ENCODE measurements around the gene VPS13C.
A peak's percentile ranks its signal among the peaks of the same experiment; 100 is the strongest.
"Not testable (repeated sequence)": the region's sequence is repeated elsewhere in the genome, so short reads cannot be mapped to it uniquely, and the experiment has no call there.

Gene VPS13C

GRCh38 chr15:62071711-62072308 lies 11.6 kb upstream of the VPS13C start:
- no peak for DNase-seq

DNA sequence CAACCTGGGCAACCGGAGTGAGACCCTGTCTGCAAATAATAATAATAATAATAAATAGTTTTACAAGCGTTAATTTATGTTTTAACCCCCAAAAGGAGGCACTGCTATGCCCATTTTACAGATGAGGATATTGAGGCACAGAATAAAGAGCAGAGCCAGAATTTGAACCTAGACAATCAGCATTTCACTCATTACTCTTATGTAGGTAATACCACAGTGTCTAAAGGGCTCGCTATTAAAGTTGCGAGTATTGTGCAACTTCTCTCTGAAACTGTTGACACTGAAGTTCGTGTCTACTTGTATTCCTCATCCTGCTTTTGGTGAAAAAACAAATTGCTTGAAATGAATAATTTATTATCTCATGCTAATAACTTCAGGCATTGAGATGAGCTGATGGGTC lies 9.3 kb upstream of the VPS13C start:
- no peak for DNase-seq

DNA sequence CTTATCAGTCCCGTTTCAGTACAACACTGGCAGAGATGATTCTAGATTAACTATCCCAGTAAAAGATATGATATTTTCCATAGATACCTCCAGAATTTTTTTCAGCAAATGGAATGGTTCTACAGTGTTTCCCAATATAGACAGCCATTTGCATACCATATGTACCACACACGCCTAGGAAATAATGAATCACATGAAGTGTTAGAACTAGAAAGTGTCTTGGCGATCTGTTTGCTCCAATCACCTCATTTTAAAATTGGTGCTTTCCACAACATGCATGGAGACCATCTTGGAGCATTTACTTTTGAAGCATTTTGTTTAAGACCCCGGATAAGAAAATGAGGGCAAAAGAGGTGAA lies 8.5 kb upstream of the VPS13C start:
- DNase-seq, result no peak

DNA sequence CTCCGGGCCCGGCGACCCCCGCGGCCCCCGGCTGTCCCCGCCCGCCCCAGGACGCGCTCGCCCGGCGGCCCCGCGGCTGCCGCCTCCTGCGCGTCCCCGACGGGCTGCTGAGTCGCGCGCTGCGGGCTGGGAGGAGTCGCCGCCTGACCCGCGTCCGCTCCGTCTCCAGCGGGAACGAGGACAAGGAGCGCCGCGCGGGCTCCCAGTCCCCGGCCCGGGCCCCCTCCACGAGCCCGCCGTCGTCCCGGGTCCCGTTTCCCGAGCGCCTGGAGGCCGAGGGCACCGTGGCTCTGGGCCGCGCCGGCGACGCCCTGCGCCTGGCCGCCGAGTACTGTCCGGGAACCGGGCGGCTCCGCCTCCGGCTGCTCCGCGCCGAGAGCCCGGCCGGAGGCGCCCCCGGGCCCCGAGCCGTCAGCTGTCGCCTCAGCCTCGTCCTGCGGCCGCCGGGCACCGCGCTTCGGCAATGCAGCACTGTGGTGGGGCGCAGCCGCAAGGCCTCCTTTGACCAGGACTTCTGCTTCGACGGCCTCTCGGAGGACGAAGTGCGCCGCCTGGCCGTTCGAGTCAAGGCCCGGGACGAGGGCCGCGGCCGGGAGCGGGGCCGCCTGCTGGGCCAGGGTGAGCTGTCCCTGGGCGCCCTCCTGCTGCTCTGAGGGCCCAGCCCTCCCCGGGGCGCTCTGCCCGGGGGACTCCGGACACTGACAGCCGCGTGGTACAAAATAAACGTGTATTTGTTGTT lies 8.0 kb upstream of the VPS13C start:
- DNase-seq, result no peak

GRCh38 chr15:62067448-62068044 lies 7.3 kb upstream of the VPS13C start:
- no peak for DNase-seq

DNA sequence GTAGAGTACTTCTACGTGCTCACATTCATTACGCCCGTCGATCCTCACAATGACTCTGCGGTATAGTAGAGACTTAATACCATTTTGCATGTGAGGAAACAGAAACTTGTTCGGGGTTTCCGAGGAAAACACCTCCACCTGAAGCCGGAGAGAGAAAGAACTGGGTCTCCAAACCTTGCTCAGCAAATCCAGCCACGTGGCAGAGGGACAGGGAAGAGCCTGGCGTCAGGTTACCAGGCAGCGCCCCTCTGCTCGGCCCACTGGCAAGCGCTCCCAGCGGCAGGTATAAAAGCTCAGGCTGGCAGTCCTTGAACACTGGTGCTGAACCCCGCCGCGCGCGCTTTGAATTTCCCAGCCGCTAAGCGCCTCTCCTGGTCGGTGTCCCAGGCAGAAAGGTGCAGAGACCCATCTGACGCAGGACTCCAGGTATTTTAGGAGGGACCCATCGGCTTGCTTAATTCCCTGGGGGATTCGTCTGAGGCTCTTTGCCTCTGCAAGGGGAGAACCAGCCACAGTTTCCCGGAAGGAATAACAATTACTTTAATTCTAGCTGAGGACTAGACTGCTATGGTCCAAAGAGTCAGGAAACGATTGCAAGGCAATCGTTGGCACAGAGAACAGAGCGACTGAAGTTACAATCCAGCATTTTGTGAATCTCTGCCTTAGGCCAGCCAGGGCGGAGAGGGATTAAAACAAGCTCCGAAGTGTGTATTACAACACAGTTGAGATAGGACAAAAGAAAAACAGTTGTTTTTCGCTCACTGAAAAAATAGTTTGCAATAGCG lies 6.6 kb upstream of the VPS13C start, which contains the start of gene C2CD4A:
C2CD4A (plus strand) TSS at position 315 of the 785 bp plus-strand sequence. CDS start 637 bp downstream, outside the sequence.
- peak; percentile 76 for DNase-seq

GRCh38 chr15:62063825-62064635 lies 3.8 kb upstream of the VPS13C start:
- no peak for DNase-seq

DNA sequence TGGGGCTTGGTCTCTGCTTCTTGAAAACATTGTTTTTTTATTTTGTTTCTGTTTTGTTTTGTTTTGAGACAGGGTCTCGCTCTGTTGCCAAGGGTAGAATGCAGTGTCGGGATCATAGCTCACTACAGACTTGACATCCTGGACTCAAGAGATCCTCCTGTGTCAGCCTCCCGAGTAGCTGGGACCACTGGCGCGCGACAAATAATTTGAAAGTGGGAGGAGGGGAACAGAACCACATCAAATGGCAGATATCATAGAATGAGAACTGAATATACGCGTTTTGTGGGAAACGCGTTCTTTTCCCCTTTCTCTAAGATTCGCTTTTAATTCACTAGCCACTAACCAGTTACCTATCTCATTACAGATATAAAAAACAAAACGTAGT lies 641 bp upstream of the VPS13C start:
- no peak for DNase-seq

DNA sequence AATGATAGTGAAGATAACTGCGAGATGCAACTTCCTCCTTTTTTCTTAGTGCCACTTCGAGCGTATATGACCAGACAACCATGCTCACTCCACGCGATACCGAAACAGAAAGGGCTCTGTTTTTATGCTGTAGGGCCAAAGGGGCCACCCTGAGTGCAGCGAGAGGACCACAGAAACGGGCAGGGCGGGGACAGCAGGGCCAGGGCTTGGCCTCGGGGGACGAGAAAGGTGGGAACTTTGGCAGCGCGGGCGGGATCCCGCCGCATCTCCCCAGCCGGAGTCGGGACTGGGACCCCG lies 483 bp downstream of the VPS13C start:
- no peak for DNase-seq

GRCh38 chr15:62059108-62059815 lies 985 bp downstream of the VPS13C start:
- DNase-seq, result no peak

DNA sequence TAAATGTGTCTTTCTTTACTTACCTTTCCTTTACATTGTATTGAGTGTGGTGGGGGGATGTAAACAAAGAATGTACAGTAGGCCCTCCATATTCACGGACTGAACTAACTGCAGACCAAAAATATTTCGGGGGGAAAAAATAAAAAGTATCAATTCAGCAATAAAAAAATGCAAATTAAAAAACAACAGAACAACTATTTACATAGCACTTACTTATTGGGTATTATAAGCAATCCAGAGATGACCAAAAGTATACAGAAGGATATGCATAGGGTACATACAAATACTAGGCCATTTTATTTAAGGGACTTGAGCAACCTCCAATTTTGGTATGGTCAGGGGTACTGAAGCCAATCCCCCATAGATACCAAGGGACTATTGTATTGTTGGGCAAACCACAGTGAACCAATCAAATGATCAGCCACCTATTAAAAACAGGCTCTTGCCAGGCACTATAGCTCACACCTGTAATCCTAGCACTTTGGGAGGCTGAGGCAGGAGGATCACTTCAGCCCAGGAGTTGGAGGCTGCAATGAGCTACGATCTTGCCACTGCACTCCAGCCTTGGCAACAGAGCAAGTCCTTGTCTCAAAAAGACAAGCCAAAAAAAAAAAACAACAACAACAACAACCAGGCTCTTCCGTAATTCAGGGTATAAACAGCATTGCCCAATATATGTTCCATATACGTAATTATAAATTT lies 1.8 kb downstream of the VPS13C start:
- DNase-seq, result no peak

DNA sequence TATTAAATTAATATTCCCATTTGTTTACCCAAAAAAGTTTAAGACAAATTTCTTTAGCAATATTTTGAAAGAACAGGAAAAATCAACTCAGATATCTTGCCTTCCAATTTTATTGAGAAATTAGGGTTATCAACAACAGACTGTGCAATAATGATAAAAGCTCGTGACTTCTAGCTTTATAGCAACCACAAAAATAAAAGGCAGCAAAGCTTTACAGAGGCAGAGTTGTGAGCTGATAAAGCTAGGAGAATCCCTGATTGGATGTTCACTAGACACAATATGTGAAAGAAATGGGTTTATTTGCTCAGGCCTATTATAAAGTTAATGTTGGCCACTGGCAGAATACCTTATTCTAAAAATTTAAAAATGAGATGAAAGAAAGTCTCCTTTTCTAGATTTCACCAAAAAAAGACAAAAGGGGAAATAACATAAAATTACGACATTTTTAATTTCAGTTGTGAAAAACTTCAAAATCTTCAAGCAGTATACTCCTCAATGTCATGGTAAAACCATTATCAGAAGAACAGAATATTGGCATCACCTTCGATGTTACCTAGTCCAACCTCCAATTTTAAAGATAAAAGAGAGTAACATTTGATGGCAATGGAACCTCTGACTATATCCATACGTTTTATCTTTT lies 2.8 kb downstream of the VPS13C start:
- no peak for DNase-seq

DNA sequence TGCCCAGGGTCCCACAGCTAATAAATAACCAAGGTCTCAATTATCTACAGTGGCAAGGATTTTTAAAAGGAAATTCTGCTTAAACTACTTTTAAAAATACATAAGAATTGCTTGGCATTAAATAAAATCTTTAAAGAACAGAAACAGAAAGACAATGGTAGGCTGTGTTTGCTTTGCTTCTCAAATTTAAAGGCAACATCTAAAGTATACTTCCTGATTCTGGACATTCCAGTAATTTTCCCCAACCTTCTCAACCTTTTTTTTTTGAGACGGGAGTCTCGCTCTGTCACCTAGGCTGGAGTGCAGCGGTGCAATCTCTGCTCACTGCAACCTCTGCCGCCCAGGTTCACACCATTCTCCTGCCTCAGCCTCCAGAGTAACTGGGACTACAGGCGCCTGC lies 5.3 kb downstream of the VPS13C start:
- DNase-seq, result no peak

DNA sequence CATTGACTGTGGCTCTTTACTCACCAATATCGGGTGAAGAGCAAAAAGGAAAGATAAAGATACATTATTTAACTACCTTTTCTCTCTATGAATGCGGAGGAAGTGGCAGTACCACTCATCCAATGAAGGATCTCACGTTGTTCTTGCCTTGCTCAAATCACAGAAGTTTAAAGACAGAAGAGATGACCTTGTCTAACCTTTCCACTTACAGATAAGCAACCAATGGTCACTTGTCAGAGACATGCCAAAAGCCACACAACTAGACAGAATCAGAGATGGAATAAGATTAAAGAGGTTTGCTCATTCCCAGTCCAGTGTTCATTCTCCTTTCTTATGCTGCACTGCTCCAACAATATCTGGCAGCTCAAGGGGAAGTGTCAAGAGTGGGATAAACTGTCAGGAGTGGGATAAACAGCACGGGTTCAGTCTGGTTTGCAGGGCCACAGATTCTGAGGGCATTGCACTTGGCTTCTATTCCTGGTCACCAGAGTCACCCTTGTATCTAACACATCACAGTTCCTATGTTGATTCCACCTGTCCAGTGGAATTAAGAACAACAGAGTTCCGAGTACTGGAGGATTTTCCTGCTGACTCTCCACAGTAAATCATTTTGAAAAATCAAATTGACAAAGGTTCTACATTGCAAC lies 6.7 kb downstream of the VPS13C start:
- DNase-seq, result no peak

DNA sequence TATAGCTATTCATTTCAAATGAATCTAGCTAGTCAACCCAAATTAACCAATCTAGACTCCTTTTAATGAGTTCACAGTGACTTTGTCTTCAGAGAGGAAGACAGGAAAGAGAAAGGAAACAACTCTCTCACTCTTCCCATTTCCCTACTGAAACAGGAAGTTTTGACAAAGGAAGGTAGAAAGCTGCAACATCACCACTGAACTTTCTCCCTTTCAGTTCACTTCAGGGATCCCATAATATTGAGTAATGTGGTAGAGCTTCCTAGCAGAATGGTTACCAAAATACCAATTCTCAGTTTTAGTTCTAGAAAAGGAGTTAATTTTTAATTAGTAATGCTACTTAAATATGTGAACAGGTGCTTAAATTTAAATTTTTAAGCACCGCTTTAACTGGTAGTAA lies 7.5 kb downstream of the VPS13C start:
- no peak for DNase-seq

- DNase-seq, result no peak
Observed at GRCh38 chr15:62051166-62051565, 9.1 kb downstream of the VPS13C start.

DNA sequence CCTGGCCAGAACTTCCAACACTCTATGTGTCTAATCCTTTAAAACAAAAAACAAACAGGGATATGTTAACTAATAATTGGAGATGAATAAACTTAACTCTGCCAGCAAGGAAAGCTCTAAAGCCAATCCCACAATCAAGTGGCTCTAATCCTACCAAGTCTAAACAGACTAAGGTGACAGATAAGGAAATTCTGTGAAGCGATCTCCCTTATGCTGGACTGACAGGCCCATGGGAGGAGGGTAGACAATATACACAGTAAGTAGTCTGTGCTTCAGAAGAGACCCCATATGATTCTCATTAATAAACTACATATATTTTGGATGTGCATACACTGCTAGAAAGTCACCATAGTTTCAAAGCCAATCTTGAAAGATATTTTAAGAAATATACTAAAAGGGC lies 10.1 kb downstream of the VPS13C start:
- no peak for DNase-seq

GRCh38 chr15:62048254-62048653 lies 12.0 kb downstream of the VPS13C start:
- not testable (repeated sequence) for DNase-seq

GRCh38 chr15:62047282-62047827 lies 12.9 kb downstream of the VPS13C start:
- DNase-seq, result no peak

DNA sequence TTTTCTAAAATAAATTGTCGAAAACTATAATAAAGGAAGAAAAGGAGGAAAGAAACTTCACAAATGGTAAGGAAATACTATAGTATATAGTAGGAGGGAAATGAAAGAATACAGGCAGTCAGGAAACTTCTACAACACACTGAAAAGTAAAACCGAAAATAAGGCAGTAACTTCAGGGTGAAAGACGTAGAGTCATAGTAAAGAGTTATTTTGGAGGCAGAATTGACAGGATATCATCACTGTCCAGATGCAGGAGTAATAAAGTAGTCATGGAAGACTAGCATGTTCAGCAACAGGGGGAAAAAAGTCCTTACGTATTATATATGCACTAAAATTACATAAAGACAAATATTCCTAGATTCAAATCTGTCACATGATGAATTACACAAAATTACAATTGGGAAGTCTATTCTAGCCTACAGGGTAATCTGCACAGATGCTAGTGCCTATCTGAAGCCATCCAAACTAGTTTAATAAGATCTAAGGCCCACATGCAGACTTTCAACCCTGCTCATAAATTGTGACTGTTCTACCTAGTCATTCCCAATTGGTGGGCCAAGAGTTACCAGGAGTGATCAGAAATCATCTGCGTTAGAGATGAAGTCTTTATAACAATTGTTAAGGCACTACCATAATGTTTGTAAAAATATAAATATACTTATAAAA lies 14.0 kb downstream of the VPS13C start:
- DNase-seq, result no peak
